Nephron progenitor cell (in vitro differentiated cells): ENCODE data around the gene RCOR2.

Experiments used
- DNase-seq: peaks from one replicate; pipeline ENCODE4 v3.0.0; 2021
- H3K27ac Mint-ChIP-seq: 2 replicates; pipeline ENCODE4 v1.8.0; 2021; ENCODE audit warnings: mild to moderate bottlenecking, moderate library complexity, mixed read lengths
- H3K27me3 Mint-ChIP-seq: 2 replicates; pipeline ENCODE4 v1.8.0; 2021; ENCODE audit warnings: mild to moderate bottlenecking, low read depth, mixed read lengths; ENCODE audit not compliant: poor library complexity
- H3K36me3 Mint-ChIP-seq: 2 replicates; pipeline ENCODE4 v1.8.0; 2021; ENCODE audit warnings: low read depth, mixed read lengths
- H3K4me1 Mint-ChIP-seq: 2 replicates; pipeline ENCODE4 v1.8.0; 2021; ENCODE audit warnings: mixed read lengths
- H3K4me3 Mint-ChIP-seq: 2 replicates; pipeline ENCODE4 v1.8.0; 2021; ENCODE audit warnings: mild to moderate bottlenecking, moderate library complexity, mixed read lengths
- H3K9me3 Mint-ChIP-seq: 2 replicates; pipeline ENCODE4 v1.8.0; 2021; ENCODE audit warnings: mild to moderate bottlenecking, moderate library complexity, mixed read lengths
- CTCF ChIP-seq: fragments of 200-600 bp; sonication (generic); IDR thresholded peaks from 2 replicates; pipeline ENCODE4 v1.5.0; 2021; ENCODE audit warnings: antibody characterized with exemption

Gene RCOR2

GRCh38 chr11:63875506-63876065, 41.4 kb downstream of the RCOR2 start:
- no peak overlapping the region for H3K27ac Mint-ChIP-seq
- H3K36me3 Mint-ChIP-seq, result peaks cover 11% of the 10 kb centered on the region
- H3K4me3 Mint-ChIP-seq, result no peak overlapping the region
- no peaks in the 10 kb centered on the region for H3K27me3 Mint-ChIP-seq
- H3K9me3 Mint-ChIP-seq, result no peaks in the 10 kb centered on the region
- no peak for TF ChIP-seq CTCF
- peaks cover 76% of the 10 kb centered on the region for H3K4me1 Mint-ChIP-seq
- DNase-seq, result no peak

GRCh38 chr11:63874511-63874910, 42.5 kb downstream of the RCOR2 start:
- Mint-ChIP-seq H3K27me3 (no peaks in the 10 kb centered on the region), H3K36me3 (peaks cover 11% of the 10 kb centered on the region), H3K9me3 (no peaks in the 10 kb centered on the region), H3K4me3 (no peak overlapping the region), H3K4me1 (peaks cover 76% of the 10 kb centered on the region), H3K27ac (peak overlapping the region; percentile 48)
- no peak for DNase-seq
- TF ChIP-seq CTCF, result no peak

DNA sequence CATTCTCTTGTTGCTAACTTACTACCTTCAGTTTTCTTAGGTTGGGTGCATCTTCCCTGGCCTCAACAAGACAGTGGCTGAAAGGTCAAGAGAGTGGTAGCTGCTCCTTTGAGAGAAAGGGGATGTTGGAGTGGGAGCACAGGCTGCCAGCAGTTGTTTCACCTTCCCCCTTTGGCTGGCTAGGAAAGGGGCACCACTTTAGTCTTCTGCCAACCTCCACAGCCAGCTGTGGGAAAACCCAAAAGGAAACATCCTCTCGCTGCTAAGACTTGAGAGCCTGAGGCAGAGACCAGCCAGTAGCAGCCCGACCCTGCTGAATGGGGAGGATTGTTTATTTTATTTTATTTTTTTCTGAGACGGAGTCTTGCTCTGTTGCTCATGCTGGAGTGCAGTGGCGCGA, 43.7 kb downstream of the RCOR2 start:
- no peak for DNase-seq
- no peaks in the 10 kb centered on the region for H3K27me3 Mint-ChIP-seq
- H3K27ac Mint-ChIP-seq, result no peak overlapping the region
- H3K4me3 Mint-ChIP-seq, result no peak overlapping the region
- H3K36me3 Mint-ChIP-seq, result peaks cover 16% of the 10 kb centered on the region
- no peaks in the 10 kb centered on the region for H3K9me3 Mint-ChIP-seq
- TF ChIP-seq CTCF, result no peak
- peaks cover 76% of the 10 kb centered on the region for H3K4me1 Mint-ChIP-seq

GRCh38 chr11:63872800-63873197, 44.2 kb downstream of the RCOR2 start:
- H3K27me3 Mint-ChIP-seq, result no peaks in the 10 kb centered on the region
- TF ChIP-seq CTCF, result no peak
- peaks cover 21% of the 10 kb centered on the region for H3K36me3 Mint-ChIP-seq
- DNase-seq, result no peak
- peak overlapping the region; percentile 82 for H3K27ac Mint-ChIP-seq
- peak overlapping the region; percentile 68 for H3K4me3 Mint-ChIP-seq
- no peaks in the 10 kb centered on the region for H3K9me3 Mint-ChIP-seq
- H3K4me1 Mint-ChIP-seq, result peaks cover 76% of the 10 kb centered on the region

DNA sequence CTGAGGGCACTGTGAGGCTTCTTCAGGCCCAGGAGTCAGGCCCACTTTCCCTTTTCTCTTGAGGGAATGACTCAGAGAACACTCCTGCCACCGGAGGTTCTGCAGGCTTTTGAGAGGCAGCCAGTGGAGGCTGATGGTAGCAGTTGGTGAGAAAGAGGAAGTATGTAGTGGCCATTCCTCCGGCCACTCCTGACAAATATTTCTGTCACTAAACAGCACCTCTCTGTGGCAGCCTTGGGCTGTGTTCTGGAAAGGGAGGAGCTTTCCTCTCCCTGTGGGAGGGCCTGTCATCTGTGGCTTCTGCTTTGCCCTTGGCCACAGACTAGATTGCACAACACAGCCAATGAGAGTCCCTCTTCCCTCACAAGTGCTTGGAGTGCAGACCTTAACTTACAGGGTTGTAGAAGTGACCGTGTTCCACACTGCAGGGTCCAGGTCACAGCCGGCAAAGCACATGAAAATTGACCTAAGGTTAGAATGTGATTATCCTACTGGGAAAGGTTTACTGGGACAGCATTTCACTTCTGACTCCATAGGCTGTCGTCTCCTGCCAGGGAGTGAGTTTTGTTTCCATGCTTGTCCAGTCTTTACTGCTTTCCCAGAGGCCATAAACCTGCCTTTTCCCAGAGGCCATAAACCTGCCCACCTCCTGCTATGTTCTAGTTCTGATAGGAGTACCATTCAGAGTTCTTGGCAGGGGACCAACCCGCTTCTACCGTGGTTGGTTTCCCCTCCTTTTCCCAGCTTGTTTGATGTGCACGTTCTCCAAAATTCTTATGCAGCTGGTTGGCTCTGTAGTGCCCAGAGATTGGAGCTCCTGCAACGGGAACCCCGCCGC, 44.8 kb downstream of the RCOR2 start:
- no peak for TF ChIP-seq CTCF
- peak overlapping the region; percentile 68 for H3K4me3 Mint-ChIP-seq
- no peaks in the 10 kb centered on the region for H3K27me3 Mint-ChIP-seq
- H3K9me3 Mint-ChIP-seq, result no peaks in the 10 kb centered on the region
- peaks cover 79% of the 10 kb centered on the region for H3K4me1 Mint-ChIP-seq
- H3K27ac Mint-ChIP-seq, result peak overlapping the region; percentile 98
- H3K36me3 Mint-ChIP-seq, result peaks cover 25% of the 10 kb centered on the region
- peak; percentile 67 for DNase-seq
